Measurements from ENCODE around the gene ADIPOR2.

The ADIPOR2 gene

GRCh38 chr12:1777798-1778197 lies 86.9 kb downstream of the ADIPOR2 start:
- no peak for DNase-seq

GRCh38 chr12:1778911-1779310 lies 88.0 kb downstream of the ADIPOR2 start:
- no peak for DNase-seq

DNA sequence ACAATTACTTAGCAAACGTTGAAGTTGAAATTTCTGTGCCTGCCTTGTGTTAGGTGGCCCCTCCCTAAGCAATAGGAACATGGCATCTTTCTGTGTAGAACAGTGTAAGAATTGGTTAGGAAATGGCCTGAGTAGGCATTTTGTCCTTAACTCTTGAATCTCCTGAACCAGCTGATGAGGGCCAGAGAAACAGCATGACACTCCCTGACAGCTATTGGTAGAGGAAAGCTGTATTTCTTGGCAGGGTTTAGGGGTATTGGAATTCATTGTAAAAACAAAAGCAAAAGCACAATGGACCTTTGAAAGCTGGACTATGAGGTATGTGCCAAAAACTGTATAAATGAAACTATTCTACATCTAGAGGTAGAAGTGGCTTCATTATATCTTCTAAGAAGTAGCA lies 88.9 kb downstream of the ADIPOR2 start:
- no peak for DNase-seq

DNA sequence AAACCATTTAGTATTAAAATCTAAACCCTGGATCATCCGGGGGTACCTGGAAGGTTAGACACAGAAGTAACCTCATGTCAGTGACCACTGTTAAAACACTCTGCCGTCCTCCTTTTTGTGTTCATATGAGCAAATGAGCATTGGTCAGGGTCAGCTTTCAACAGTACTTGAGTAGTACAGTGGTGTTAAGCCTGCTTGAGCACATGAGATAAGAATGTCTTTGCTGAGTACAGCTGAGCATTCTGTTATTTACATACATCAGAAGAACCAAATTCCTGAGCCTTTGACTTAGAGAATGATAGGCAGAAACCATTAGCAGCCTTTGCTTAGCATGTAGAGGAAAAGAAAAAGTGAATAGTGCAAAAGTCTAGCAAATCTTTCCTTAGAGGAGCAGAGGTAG lies 90.9 kb downstream of the ADIPOR2 start:
- DNase-seq, result no peak

DNA sequence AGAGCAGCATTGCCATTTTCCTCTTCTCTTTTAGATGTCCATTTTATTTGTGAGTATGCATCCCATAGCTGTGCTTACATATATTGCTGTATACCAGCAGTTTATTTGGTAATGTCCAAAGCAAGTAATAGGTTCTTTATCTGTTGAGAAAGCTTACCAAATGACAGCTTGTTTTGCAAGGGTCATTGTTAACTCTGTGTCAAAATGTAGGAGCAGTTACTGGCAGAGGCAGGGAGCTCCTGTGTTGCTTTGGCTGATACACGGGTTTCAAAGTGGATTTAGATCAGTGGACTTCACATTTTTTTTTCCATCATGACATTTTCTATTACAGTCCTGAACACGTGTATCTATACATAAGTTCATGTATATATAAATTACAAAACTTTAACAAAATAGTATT lies 91.3 kb downstream of the ADIPOR2 start:
- no peak for DNase-seq

- DNase-seq, result no peak
These were observed 96.8 kb downstream of the ADIPOR2 start for GRCh38 chr12:1787714-1788113.

DNA sequence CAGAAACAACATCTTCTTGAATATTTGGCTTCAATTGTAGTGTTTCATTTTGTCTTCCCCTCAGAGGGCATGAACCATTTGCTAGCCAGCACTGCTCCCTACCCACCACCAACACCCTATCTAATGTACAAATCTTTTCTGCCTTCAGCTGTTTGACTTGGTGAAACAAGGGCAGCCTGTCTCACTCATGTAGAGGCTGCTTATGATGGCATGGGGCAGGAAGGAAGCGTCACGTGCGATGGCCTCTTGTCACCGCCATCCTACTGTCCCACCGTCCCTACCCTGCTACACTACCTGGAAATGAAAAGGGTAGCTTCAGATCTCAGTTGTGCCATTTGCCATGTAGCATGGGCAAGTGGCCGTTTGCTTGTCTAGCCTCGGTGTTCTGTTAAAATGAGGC lies 99.6 kb downstream of the ADIPOR2 start:
- DNase-seq, result no peak

DNA sequence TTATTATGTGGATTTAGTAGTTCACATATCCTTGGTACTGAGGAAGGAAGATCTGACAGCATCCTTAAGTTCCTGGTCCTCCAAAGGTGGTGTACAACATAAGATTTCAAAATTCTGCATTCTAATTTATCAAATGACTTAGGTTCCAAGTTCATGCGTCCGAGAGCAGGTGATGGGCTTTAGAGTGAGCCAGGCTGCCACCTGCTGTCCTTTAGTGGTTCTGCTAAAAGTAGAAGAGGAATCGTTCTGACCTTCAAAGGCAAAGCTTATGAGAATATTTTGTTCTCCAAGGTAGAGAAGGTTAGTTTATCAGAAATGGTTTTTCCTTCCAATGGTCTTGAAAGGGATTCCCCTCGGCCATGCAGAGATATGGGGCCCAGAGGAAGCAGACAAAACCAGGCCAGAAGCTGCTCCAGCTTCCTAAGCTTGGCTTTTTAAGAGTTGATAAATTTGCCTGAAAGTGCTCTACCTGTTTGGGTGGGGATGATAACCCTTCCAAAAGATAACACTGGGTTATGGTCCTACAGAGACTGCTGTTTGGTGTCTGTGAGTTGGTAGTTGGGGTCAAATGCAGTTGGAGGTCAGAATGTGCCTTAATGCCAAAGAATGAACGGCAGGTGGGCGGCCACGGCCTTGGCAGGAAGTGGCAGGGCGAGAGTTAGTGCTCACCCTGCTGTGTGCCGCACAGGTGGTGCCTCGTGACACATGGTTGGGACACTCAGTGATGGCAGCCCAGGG lies 100.4 kb downstream of the ADIPOR2 start:
- peak; percentile 75 for DNase-seq

DNA sequence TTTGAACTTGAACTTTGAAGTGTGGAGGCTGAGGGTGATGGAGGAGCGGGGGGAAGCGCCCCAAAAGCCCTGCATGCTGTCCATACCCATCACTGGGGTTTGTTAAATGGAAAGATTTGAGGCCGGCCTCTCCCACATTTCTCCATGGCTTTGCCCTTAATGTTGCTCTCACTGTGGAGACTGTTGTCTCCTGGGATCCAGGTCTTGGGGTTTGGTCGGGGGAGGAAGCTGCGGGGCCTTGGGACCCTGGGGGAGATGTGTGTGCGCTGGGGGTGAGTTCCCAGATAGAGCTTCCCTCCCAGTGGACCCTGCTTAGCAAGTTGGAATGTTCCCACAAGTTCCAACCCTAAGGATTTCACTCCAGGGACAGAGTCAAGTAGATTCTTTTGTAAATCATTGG lies 101.5 kb downstream of the ADIPOR2 start:
- DNase-seq, result no peak

GRCh38 chr12:1793426-1794210 lies 102.7 kb downstream of the ADIPOR2 start:
- DNase-seq, result no peak

GRCh38 chr12:1794440-1795090 lies 103.7 kb downstream of the ADIPOR2 start:
- DNase-seq, result no peak

DNA sequence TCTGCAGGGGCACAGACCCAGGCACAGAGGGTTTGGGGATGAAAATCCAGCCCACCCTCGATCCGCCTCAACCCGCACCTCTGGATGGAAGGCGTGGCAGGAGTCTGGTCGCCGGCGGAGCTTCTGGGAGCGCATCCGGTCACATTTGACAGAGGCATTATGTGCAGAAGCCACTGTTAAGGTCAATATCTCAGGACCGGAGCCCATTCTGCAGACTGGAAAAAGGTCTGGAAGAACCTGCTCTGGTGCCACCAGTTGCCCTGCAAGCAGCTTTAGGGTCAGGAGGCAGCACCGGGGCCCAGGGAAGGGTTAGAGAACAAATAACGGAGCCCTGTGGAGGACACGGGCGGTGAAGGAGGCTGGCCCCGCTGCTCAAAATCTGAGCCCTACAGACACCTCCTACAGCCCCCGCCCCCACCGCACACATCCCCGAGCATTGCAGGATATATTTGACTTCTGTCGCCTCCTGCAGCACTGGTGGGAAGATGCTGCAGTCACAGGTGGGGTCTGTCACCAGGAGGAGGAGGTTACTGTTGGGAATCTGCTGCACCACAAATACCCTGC lies 104.4 kb downstream of the ADIPOR2 start:
- DNase-seq, result no peak

DNA sequence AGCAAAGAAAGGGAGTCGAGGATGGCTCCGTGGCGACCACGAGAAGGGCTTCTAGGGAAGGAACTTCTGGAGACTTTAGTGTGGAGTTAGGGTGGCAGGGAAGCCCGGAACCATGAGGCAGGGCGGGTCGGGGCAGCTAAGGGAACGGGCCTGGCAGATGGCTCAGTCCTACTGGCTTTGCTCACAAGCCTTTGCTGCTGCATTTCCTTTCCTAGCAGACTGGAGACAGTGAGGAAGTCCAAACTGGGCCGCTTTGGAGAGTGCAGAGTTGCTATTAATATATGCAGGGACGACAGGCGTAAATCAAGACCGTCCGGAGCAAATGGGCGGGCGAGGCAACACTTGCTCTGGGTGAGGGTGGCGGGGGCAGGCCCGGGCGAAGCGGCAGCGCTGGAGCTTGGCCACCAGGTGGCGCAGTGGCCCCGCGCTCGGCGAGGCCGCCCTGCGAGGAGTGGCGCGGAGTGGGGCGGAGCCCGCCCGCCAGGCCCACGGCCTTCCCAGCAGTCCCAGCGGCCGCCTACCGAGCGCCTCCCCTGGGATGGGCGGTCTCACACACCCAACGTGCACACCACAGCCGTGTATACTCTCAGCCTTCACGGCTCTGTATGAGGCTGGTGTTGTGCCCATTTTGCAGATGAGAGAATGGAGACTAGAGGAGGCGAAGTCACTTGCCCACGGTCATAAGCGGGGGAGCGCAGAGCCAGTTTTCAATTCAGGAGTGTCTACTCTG lies 105.1 kb downstream of the ADIPOR2 start:
- DNase-seq, result peak; percentile 95

DNA sequence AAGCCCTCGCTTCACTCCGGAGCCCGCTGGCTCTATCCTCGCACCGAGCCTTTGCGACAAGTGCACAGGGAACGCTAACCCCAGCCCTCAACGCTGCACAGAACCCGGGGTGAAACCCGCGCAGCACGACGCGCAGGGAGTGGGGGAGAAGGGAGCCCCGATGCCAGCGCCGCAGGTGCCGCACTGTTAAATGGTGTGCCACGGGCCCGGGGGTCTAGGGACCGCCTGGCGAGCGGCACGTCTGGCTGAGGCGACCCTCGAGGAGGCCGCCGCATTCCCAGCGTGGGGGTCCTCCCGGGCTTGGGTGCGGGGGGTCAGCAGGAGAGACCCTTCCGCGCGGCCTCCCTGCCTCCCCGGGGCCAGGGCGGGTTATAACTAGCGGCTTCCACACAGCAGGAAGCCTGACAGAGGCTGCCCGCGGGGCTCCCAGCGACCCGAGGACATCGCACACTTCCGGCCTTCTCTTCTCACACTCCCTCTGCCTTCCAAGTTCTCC lies 105.7 kb downstream of the ADIPOR2 start:
- peak; percentile 34 for DNase-seq

DNA sequence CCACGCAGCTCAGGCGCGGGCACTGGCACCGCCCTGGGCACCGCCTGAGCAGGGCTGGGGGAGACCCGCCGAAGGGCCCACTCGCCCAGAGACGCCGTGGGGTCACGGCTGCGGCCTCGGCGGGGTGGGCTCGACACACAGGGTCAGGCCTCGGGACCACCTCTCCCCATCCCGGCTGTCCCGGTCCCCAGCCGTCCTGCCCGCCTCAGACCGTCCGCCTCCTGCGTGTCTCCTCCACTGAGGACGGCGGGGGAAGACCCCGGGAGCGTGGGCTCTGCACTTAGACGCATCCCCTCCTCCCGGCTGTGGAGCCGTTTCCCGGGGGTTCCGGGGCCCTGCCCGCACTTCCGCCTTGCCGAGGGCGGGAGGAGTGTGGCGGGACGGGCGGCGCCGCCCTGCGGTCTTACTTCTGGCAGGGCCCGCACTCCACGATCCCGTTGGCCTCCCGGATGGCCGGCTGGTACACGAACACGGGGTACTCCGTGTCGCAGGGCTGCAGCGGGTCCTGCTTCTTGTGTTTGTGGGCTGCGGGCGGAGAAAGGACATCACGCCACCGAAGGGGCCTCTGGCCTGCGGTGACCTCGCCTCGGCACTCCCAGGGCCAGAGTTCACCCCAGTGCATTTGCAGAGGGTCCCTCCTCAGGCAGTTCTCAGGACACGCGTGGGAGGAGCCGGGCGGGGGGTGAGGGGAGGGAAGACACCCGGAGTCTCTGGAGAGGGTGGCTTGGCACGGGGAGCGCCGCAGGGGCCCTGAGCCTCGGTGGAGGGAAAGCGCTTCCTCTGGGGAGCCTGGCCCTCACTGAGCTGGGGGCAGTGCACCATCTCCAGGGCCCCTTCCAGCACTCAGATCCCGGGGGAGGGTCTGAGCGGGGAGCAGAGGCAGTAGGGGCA lies 106.4 kb downstream of the ADIPOR2 start:
- DNase-seq, result peak; percentile 48

- no peak for DNase-seq
These were observed 107.2 kb downstream of the ADIPOR2 start for GRCh38 chr12:1797991-1798640.

DNA sequence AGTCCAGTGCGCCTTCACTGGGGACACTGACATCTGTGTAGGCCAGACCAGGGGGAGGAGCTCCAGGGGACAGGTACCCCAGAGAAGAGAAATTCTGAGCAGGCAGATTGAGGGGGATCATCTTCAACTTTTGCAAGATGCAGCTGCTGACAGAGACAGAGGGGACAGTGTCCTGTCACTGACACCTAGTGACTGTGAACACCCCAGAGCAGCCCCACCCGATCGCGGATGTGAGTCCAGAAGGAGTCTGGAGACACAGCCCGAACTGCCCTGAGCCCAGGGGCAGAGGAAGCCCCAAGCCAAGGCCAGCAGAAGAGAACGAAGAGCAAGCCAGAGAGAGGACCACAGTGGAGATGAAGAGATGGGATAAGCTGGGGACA lies 107.8 kb downstream of the ADIPOR2 start:
- no peak for DNase-seq

DNA sequence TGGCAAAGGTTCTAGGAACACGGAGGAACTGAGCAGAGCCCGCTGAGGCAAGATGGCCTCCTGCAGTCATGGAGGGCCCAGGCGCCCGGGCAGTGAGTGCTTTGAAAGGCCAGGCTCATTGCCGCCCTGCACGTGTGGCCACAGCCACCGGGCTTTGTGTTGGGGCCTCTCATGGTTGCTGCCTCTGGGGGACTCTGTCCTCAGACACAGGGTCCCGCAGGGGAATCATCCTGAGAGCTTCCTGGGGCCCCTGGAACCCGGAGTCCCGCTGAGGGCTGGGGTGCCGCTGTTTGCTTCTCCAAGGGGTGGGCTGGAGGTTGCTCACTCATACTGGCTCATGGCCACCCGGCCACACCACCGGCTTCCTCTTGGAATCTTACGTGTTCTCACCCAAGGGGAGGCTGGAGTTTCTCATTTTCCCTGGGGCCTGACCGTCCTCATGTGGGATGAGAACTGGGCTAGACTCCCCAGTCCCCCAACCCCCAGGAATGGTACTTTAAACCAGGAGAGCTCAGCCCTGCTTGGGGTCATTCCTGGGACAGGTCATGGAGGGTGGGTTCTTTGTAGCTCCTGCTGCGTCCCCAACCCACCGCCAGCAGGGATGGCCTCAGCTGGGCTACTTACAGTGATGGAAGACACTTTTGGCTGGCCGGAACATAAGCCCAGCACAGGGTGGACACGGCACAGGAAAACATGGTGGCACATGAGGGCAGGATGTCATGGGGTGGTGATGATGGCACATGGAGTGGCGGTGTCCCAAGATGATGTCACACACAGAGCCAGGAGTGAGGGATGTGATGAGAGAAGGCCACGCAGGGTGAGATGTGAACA lies 108.4 kb downstream of the ADIPOR2 start:
- DNase-seq, result no peak

- no peak for DNase-seq
These were observed 109.1 kb downstream of the ADIPOR2 start for GRCh38 chr12:1799882-1800400.

Data from CD4-positive, alpha-beta T cell treated with Interleukin-4 for 4 hours (primary cell).